HepG2 (cell line): Measurements from ENCODE around the gene BCAS3. TPM values are rescaled to one million over a fixed set of nuclear protein-coding genes. Genes with fewer than 3 reads are reported as not detected.

Experiments
- ATF7-NPFF ChIP-seq: sonication (generic); formaldehyde crosslinking; IDR thresholded peaks from 2 replicates; pipeline ENCODE4 v1.8.1; 2023; ENCODE audit warnings: mild to moderate bottlenecking, low read depth, missing genetic modification reagents, moderate library complexity
- BORCS8-MEF2B ChIP-seq: sonication (generic); formaldehyde crosslinking; IDR thresholded peaks from 2 replicates; pipeline ENCODE4 v1.8.0; 2022; ENCODE audit warnings: mild to moderate bottlenecking, missing genetic modification reagents
- CEBPG ChIP-seq: IDR thresholded peaks from 2 replicates; pipeline ENCODE4 v1.6.1; 2016
- HNF4A ChIP-seq: sonication (generic); formaldehyde crosslinking; IDR thresholded peaks from 2 replicates; pipeline ENCODE4 v1.4.0; 2020; ENCODE audit warnings: missing genetic modification reagents
- JUN ChIP-seq: sonication (generic); formaldehyde crosslinking; IDR thresholded peaks from 2 replicates; pipeline ENCODE4 v1.4.0; 2020; ENCODE audit warnings: mild to moderate bottlenecking, missing genetic modification reagents
- NFAT5 ChIP-seq: sonication (generic); formaldehyde crosslinking; IDR thresholded peaks from 2 replicates; pipeline ENCODE4 v1.4.0; 2020; ENCODE audit warnings: missing genetic modification reagents
- NFE2L1 ChIP-seq: sonication (generic); formaldehyde crosslinking; IDR thresholded peaks from 2 replicates; pipeline ENCODE4 v1.4.0; 2020; ENCODE audit warnings: missing genetic modification reagents, mild to moderate bottlenecking, borderline replicate concordance
- RNF2 ChIP-seq: fragments of 450-650 bp; conservative IDR thresholded peaks from 2 replicates; pipeline ENCODE4 v1.6.1; 2016; ENCODE audit warnings: low read depth
- SNAPC4 ChIP-seq: sonication (generic); formaldehyde crosslinking; IDR thresholded peaks from 2 replicates; pipeline ENCODE4 v1.4.0; 2020; ENCODE audit warnings: mild to moderate bottlenecking, missing genetic modification reagents
- TCF7L2 ChIP-seq: IDR thresholded peaks from 2 replicates; pipeline ENCODE4 v1.6.1; 2011; ENCODE audit warnings: mild to moderate bottlenecking, low read depth, low read length, moderate library complexity
- TMF1 ChIP-seq: sonication (generic); formaldehyde crosslinking; IDR thresholded peaks from 2 replicates; pipeline ENCODE4 v1.8.1; 2022; ENCODE audit warnings: low read depth, missing genetic modification reagents
- ZBTB37 ChIP-seq: sonication (generic); formaldehyde crosslinking; IDR thresholded peaks from 2 replicates; pipeline ENCODE4 v1.4.0; 2020; ENCODE audit warnings: mild to moderate bottlenecking, missing genetic modification reagents
- ZNF333 ChIP-seq: sonication (generic); formaldehyde crosslinking; IDR thresholded peaks from 2 replicates; pipeline ENCODE4 v1.4.0; 2020; ENCODE audit warnings: mild to moderate bottlenecking, missing genetic modification reagents, borderline replicate concordance
- ZNF549 ChIP-seq: sonication (generic); formaldehyde crosslinking; IDR thresholded peaks from 2 replicates; pipeline ENCODE4 v1.5.0; 2020; ENCODE audit warnings: missing genetic modification reagents
- ZNF629 ChIP-seq: sonication (generic); formaldehyde crosslinking; conservative IDR thresholded peaks from 2 replicates; pipeline ENCODE4 v1.5.0; 2020; ENCODE audit warnings: missing genetic modification reagents
- ZSCAN5A ChIP-seq: sonication (generic); formaldehyde crosslinking; IDR thresholded peaks from 2 replicates; pipeline ENCODE4 v1.8.0; 2022; ENCODE audit warnings: mild to moderate bottlenecking, missing genetic modification reagents, borderline replicate concordance
- polyA plus RNA-seq, 8 experiments: library from polyadenylated mRNA; depleted of rRNA in 3 of 8; stranded (reverse) in 7 of 8; unstranded in 1 of 8; fragments of >200 nt; fragmentation: Illumina TruSeq in 4 of 8; extraction: Trizol in 4 of 8; gene quantifications; 2 replicates each; pipeline versions ENCODE4 v1.2.1 to v1.2.3, GENCODE V29; 2011 to 2016; ENCODE audit warnings: low read depth in 4 of 8, missing spikeins in 1 of 8, mixed read lengths in 1 of 8; ENCODE audit not compliant: insufficient read depth in 1 of 8
- total RNA-seq, 5 experiments: library from RNA; depleted of rRNA; stranded (reverse); fragments of >200 nt; fragmentation: Illumina TruSeq; extraction: Trizol; gene quantifications; 2 replicates each; pipeline ENCODE4 v1.2.3, GENCODE V29; 2016; ENCODE audit warnings: low read depth in 1 of 5

BCAS3 gene
- total and polyA plus RNA-seq, 2 of the 13 experiments (the other 11 are each of a cell fraction or from before 2014, with no cell fraction given) = 10.7 to 11.2 TPM

GRCh38 chr17:61366715-61367413, 689.2 kb downstream of the BCAS3 start (continued):
- 0 out of 2 replicates have a peak, but pooled peaks have one; percentile 75 for TF ChIP-seq NFAT5 (CRISPR knock-in tag)
- no peak for TF ChIP-seq ZNF333 (CRISPR knock-in tag)
- TF ChIP-seq HNF4A = peak; percentile 80
- peak; percentile 80; the same call in 1 of the 2 replicates for TF ChIP-seq ZBTB37 (CRISPR knock-in tag)
- TF ChIP-seq BORCS8-MEF2B (CRISPR knock-in tag) = peak; percentile 45; the same call in 1 of the 2 replicates
- 0 out of 2 replicates have a peak, but pooled peaks have one; percentile 30 for TF ChIP-seq ZNF629
- TF ChIP-seq RNF2 = 0 out of 2 replicates have a peak, but pooled peaks have one; percentile 28
- peak; percentile 24; the same call in 1 of the 2 replicates for TF ChIP-seq NFE2L1 (CRISPR knock-in tag)
- TF ChIP-seq JUN (CRISPR knock-in tag) = peak; percentile 67; the same call in 1 of the 2 replicates
- 0 out of 2 replicates have a peak, but pooled peaks have one; percentile 36 for TF ChIP-seq ATF7-NPFF (CRISPR knock-in tag)
- TF ChIP-seq TMF1 (CRISPR knock-in tag) = 0 out of 2 replicates have a peak, but pooled peaks have one; percentile 69
- peak; percentile 41; the same call in 1 of the 2 replicates for TF ChIP-seq ZSCAN5A
- TF ChIP-seq TCF7L2 = peak; percentile 85
- TF ChIP-seq ZNF549 (CRISPR knock-in tag) = no peak
- TF ChIP-seq CEBPG (CRISPR knock-in tag) = peak; percentile 66
- peak; percentile 70; the same call in 1 of the 2 replicates for TF ChIP-seq SNAPC4 (CRISPR knock-in tag)
